HL-60/S4 treated with phorbol 12-myristate 13-acetate at 8.2 ng/mL for 4 days and 3 days (cell line): ENCODE measurements around the gene FBF1.
"Not testable (repeated sequence)": the region's sequence is repeated elsewhere in the genome, so short reads cannot be mapped to it uniquely, and the experiment has no call there.

Experiments used
- in situ Hi-C: fragments of 300-500 bp; cut with MboI; formaldehyde crosslinking; loops from 2 replicates; pipeline ENCODE4 v1.15.0; 2022; ENCODE audit warnings: low sequenced_read_pairs

Gene FBF1

DNA sequence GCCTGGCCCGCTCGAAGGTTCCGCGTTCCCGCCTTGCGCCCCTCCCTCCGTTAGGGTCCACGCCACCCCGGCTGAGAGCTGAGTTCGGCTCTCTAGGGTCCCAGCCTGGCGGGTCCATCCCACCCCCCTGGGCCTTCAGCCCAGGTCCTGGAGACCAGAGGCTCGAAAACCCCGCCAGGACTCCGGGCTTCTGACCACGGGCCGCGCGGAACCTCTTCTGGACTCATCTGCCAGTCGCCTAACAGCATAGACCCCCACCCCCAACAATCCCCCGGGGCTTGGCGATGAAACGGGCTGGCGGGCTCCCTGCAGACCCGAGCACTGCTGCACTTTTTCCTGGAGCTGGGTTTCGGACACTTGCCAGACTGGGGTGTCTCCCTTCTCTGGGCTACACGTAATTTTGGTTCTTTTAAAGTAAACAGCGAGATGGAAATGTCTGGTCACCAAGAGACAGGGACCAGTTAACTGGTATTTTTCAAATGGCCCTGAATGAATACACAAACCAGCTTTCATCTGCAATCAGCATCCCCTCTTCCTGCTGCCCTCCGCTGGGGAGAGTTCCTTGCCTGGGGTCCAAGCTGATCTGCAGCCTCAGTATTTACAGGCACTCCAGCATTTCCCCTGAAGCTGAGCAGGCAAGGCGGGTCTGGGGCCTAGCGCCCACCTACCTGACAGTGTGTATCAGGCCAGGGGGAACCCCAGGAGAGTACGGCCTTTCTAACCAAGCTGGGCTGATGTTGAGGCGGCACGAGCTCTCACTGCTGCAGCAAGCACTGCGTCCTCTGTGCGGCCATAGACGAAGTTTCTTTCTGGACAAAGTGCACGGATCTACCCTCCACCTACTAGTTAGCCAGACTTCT, 43.5 kb downstream of the FBF1 start:
- in situ Hi-C loops: no loop called here

DNA sequence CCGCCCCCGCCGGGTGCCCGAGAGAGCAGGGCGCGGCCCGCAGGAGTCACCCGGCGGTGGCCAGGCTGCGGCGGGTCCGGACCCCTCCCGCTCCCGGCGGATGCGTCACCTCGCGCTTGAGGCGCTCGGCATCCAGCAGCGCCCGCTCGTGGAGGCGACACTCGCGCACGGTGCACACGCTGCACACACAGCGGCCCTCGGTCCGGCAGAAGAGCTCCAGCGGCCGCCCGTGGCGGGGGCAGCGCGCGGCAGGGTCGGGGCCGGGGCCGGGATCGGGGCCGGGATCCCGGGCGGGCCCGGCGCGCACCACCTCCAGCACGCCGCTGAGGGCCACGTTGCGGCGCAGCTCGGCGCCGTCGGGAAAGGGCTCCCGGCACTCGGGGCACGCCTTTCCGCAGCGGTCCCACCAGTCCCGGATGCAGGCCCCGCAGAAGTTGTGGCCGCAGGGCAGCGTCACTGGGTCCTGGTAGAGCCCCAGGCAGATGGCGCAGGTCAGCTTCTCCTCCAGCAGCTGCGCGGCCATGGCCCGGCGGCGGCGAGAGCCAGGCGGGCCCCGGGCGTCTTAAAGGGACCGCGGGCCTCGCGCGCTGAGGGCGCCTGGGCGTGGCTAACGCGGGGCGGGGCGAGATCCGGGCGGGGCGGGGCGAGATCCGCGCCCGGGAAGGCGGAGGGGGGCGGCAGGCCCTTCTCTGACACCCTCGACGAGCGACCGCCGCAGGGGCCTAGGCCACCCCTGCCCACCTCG, 44.3 kb downstream of the FBF1 start, which contains the start of gene TRIM65:
TSS of gene TRIM65 (minus strand) at position 537 of the 745 bp plus-strand sequence. CDS start at position 523, 14 bp downstream.
- in situ Hi-C loops: no loop called here

DNA sequence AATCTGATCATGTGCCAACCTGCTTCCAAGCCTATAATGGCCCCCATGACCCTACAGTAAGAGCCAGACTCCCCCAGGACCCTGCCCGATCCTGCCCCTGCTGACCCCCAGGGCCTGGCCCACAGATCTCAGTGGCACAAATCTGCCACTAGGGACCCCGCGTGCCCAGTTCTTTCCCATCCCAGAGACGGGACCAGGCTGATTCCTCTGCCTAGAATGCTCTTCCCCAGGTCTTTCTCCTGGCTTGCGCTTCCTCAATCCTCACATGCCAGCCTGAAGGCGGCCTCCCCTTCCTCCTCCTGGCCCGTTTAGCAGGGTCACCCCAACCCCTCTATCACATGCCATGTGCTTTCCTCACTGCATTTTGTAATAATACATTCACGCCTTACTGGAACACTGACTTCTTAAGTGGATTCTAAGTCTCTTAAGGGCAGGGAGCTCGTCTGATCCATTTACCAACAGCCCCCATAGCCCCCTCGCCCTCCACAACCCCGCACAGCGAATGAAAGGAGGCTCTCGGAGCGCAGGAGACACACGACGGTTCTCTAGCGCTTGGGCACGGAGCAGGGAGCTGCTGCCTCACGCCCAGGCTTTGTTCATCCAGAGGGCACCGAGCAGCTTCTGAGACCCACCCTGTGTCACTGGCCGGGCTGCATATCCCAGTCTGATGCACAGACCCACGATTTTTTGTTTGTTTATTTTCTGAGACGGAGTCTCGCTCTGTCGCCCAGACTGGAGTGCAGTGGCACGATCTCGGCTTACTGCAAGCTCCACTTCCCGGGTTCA, 45.3 kb downstream of the FBF1 start:
- in situ Hi-C loops: no loop called here

DNA sequence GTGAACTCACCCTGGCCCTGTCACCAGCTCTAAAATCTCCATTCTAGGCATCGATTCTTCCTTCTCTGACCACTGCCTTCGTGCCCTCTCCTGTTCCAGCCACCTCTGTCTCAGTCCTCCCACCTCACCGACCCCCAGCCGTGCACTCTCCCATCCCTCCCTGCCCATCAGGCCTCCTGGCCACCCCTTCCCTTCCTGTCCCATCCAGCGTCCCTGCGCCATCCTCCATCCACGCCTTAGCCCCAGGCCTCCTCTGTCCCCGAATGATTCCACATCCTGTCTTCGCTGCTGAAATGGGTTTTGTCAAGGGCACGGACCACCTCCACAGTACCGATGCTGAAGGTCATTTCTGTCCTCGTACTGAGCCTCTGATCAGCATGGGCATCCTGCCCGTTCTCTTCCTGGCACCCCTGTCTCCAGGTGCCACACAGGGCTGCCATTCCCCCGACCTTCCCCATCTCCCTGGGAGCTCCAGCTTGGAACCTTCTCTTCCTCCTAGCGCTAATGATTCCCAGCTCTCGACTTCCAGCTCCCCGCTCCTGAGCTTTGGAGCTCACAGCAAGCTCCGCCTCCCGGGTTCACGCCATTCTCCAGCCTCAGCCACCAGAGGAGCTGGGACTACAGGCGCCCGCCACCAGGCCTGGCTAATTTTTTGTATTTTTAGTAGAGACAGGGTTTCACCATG, 46.7 kb downstream of the FBF1 start:
- in situ Hi-C loops: no loop called here

DNA sequence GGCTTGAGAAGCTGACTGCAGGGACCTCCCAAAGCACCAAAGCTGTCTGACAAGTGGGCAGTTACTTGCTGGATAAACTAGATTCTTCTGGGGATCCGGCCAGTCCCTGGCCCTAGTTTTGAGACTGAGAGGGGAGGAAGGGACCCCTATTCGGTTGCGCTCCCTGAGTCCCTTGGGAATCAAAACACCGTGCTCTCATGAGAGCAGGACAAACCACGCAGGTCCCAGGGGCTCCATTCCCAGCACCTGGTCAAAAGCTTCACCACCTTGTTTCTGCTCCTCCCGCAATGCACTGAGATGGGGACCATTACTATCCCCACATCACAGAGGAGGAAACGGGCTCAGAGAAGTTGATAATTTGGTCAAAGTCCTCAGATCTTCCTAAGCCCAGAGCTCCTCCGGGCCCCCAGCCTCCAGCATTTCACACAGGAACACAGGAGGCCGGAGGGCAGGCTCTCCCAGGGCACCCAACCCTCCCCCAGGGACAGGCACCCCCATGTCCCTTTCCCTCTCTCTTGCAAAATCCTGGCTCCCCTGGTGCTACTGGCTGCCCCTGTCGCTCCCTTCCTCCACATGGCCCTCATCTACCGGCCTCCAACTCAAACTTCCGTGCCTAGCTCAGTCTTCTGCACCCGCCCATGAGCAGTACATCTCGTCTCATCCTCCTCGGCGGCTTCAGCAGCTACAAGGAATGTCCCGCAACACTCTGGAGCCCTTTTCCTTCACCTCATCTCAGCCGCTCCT, 47.4 kb downstream of the FBF1 start:
- in situ Hi-C loops: no loop called here

DNA sequence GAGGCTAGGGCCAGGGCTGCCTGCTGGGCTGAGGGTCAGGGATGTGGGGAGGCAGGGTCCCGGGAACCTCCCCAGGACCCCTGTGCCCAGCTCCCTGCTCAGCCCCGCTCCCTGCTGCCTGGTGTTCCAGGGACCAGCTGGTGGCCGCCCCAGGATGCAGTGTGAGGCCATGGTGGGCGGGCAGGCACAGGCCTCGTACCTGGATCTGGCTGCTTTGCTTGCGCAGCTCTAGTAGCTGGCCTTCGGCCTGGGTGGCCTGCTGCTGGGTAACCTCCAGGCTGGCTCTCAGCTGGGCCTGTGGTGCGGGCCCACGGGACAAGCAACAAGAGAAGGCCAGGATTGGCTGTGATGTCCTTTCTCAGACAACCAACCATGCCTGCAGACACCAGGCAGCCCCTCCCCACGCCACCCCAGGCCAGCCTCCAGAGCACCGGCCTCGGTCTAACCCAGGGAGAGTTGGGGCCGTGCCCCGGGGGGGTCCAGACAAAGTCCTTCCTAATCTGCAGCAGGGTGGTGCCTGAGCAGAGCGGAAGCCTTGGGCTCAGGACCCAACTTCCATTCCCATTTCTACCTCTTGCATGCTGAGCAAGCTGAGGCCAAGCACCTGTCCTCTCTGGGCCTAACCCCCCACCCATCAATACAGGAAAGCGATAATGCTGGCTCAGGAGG, 48.2 kb downstream of the FBF1 start:
- in situ Hi-C loops: no loop called here

DNA sequence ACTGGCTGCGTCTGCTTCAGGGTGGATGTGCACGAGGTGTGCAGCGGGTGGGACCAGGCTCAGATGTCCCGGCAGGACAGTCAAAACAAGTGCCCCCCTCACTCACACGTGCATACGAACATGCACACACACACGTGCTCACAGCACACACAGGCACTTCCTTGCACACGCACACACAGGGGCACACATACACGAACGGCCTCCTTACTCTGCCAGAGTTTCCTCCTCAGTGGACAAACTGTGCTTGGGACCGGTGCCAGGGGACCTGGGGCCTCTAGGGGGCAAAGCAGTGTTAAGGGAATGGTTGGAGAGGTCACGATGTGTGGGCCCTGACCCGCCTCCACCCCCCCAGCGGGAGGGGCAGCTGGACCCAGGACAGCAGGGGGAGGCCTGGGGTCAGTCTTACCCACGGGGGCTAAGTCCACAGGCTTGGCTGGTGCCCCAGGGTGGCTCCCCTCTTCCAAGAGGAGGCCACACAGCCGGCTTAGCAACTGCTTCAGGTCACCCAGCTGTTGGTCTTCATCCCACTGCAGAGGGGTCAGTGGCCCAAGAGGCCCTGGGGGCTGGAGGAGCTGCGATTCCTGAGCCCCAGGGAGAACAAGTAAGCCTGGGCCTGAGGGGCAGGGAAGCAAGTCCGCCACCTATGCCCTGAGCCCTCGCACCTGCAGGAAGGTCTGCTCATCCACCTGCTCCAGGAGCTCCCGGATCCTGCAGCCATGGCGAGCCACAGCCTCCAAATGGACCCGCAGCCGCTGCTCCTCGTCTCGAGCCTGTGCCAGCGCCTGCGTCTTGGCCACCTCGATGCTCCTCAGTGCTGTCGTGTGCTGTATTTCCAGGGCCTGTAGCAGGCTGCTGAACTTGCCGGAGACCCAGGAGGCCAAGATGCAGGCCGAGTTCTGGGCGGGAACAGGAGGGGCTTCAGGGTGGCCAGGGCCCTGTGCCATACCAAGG, 49.0 kb downstream of the FBF1 start:
- in situ Hi-C loops: no loop called here

DNA sequence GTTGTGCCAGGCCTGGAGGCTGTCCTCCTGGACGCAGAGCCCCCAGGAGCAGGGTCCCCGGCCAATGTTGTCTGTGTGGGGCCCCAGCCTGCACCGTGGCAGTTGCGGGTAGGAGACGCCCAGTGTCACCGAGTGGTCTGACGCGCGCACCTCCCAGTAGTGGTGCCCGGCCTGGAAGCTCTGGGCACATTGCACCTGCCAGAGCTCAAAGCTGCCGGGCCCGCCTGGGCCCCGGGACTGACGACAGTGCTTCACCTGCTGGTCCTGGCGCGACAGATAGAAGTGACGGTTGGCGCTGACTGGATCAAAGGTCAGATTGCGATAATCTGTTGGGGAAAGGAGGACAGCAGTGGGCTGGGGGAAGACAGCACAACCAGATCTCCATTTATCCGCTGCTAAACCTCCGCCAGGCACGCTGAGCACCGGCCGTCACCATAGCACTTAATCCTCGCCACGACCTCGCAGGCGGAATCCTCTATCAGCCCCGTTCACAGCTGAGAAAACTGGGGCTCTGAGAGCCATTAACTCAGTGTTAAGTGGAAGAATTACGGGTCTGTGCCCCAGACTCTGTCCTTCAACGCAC, 49.7 kb downstream of the FBF1 start:
- in situ Hi-C loops: no loop called here

DNA sequence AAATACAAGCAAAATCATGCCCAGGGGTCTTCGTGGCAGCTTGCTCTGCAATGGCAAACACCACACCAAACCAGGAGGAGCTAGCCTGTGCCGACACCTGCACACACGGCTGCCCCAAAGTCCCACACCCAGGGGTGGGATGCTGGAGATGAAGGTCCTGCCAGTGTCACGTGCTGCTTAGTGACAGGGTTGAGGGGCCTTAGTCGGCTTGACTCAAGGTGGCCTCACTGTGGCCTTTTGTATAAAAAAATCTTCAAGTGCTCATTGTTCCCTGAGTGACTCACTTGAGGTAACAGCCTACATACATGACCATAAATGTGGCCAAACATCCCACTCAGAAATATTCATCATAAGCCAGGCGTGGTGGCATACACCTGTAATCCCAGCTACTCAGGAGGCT, 51.4 kb downstream of the FBF1 start:
- in situ Hi-C loops: no loop called here

DNA sequence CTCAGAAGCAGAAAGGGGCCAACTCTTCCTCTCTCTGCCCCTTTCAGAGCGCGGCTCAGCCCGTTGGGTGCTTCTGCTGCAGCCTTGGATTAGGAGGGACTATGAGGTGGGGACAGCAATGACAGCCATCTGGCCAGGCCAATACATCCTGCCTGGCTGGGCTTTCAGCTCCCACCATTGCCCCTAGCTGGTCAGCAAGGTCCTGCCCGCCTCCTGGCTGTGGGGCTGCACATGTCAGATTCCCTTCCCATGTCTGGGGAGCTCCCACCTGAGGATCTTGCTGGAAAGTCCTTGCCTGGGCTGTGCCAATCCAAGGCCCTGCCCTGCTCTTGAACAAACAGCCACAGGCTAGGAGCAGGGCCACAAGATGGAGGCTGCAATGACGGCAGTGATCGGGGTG, 52.4 kb downstream of the FBF1 start:
- in situ Hi-C loops: no loop called here

DNA sequence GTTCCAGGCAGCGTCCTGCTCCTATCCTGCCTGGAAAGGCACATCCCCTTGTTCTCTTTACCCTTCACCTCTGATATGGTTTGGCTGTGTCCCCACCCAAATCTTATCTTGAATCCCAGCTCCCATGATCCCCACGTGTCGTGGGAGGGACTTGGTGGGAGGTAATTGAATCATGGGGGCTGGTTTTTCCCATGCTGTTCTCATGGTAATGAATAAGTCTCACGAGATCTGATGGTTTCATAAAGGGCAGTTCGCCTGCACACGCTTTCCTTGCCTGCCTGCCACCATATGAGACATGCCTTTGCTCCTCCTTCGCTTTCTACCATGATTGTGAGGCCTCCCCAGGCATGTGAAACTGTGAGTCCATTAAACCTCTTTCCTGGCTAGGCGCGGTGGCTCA, 55.0 kb downstream of the FBF1 start:
- in situ Hi-C loops: not testable (repeated sequence)

DNA sequence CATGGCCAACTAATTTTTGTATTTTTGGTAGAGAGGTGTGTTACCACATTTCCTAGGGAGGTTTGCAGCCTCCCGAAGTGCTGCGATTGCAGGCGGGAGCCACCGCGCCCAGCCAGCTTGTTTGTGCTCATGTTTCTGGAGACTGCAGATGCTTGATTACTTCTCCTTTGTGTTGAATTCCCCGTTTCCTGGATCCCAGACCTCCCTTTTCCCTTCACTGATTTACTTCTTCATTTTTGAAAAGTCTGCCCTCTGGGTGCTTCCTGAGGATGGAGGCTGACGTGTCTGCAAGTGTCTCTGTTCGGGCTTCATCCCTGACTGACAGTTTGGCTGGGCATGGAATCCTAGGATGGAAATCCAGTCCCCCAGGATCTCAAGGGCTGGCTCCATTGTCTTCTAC, 55.4 kb downstream of the FBF1 start:
- in situ Hi-C loops: no loop called here

DNA sequence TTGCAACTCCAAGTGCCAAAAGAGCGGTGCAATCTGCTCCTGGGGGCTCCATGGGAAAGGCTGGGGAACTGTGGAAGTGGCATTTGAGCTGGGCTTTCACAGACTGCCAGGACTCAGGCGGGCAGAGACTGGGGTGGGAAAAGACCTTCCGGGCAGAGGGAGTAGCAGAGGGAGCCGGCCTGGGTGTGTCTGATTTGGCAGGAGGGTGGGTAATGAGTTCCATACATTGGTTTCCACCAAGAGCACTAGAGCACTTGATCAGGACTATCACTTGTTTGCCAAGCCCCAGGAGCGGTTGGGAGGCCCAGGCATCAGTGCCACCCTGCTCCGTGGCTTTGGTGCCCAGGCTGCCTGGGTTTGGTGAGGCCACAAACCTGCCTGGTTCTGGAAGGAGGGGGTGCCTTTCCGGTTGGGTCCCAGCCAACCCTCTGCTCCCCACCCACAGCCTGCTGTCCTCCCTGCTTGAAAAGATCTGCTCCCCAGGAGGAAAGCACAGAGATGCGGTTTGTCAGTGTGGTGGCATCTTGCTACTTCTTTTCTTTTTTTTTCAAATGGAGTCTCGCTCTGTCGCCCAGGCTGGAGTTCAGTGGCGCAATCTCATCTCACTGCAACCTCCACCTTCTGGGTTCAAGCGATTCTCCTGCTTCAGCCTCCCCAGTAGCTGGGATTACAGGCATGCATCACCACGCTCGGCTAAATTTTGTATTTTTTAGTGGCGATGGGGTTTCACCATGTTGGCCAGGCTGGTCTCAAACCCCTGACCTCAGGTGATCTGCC, 59.0 kb downstream of the FBF1 start:
- in situ Hi-C loops: no loop called here

DNA sequence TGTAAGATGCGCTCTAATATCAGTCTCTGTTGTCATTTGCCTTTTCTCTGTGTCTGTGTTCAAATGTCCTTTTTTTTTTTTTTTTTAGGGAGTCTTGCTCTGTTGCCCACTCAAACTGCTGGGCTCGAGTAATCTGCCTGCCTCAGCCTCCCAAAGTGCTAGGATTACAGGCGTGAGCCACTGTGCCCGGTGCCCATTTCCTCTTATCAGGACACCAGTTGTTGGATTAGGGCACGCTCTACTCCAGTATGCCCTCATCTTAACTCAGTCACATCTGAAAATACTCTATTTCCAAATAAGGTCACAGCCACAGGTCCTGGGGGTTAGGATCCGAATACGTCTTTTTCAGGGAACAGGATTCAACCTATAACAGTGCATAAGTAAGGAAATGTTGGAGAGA, 60.6 kb downstream of the FBF1 start:
- in situ Hi-C loops: no loop called here

DNA sequence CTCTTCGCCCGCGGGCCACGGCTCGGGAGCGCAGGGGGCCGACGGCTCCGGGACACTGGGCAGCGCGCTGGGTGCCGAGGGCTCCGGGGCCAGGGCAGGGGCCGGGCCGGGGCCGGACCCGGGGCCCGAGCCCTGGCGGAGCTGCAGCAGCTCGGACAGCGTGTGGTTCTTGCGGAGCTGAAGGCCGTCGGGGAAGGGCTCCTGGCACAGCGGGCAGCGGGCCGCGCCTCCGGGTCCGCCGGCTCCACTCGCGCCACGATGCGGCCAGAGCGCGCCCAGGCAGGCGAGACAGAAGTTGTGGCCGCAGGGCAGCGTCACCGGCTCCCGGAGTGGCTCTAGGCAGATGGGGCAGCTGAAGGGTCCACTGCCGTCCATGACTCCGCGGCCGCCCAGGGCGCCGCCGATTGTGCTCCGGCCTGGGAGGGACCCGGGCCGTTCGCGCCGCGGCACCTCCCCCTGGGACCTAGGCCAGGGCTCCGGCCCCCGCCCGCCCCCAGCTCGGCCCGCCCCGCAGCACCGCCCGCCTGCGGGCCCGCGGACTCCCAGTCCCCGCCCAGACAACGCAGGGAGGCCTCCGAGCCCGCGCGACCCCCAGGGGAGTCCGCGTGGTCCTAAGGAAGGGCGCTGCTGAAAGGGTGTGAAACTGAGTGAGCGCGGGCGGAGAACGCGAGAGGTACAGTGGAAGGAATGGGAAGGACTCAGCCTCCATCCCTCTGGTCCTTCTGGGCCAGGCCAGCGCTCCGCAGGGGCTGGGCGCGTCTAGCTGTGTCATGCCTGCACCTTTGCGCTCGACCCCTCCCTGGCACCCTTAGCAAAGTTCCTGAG, 62.5 kb downstream of the FBF1 start, which contains the start of gene TRIM47:
TSS of gene TRIM47 (minus strand) at position 408 of the 825 bp plus-strand sequence. CDS start at position 375, 33 bp downstream.
- in situ Hi-C loops: no loop called here

DNA sequence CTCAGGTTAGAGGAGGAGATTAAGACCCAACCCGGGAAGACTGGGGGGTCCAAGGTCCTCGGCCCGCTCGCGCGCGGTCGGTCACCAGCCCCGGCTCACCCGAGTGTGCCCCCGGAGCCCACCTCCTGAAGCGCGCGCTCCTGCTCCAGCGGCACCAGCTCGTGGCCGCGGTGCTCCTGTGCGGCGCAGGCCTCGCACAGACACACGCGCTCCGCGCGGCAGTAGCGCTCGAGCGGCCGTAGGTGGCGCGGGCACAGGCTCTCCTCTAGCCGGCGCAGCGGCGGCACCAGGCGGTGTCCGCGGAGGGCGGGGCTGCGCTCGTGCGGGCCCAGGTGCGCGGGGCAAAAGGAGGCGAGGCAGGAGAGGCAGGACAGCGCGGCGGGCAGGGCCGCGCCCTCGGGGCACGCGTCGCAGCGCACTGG, 63.1 kb downstream of the FBF1 start:
- in situ Hi-C loops: no loop called here
